ENCODE measurements around the gene ZNRF3.

DNA sequence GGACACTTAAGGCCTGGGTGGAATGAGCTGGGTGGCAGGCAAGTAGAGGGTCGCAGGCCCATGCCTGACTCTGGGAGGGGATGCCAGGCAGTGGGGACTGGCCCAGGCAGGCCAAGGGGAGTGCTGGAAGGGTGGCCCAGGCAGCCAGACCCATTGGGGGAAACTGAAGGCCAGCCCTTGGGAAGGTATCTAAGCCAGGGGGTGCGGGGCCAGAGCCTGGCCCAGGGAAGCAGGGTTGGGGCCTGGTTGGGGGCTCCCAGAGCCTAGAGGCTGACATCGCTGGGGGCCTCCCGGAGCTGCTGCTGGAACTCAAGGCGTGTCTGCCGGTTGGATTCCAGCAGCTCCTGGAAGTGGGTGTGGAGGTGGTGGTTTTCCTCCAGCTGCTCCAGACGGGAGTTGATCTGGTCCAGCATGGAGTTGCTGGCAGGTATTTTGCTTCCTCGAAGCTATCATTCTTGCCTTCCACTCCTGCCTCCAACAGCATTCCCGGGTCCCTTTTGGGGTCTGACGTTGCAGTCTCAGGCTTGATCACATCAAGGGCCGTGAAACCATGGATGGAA, 47.7 kb upstream of the ZNRF3 start:
- no peak for TF ChIP-seq CTCF (IDR thresholded peaks at IDR 0.05; ENCODE audit: low read depth, low read length)
- TF ChIP-seq EZH2phosphoT487 (IDR thresholded peaks at IDR 0.05; ENCODE audit: low read depth): no peak
